ENCODE data around the gene BAZ2B. TPM values are rescaled to one million over a fixed set of nuclear protein-coding genes. Genes with fewer than 3 reads are reported as not detected.

The BAZ2B gene
- total and polyA plus RNA-seq, 4 experiments from 2014 or later, result 4.3 to 35.6 (median 25.9) TPM

GRCh38 chr2:159396799-159397198 is 219.5 kb downstream of the BAZ2B start:
- ChIA-PET POLR2A (ENCODE audit: partially characterized antibody) (no interaction called here), CTCF (ENCODE audit: partially characterized antibody) (no interaction called here)
- H3K36me3 ChIP-seq (ENCODE audit: insufficient read depth, low read length), result peaks cover 4% of the 10 kb centered on the region
- H3K36me3 Mint-ChIP-seq, result peaks cover 26 to 46% of the 10 kb centered on the region in 2 donors
- H3K4me3 Mint-ChIP-seq, result no peak overlapping the region
- H3K4me1 ChIP-seq (ENCODE audit: insufficient read depth, low read length), result no peaks in the 10 kb centered on the region
- no peaks in the 10 kb centered on the region for H3K9me3 ChIP-seq (ENCODE audit: control insufficient read depth in 1 of 2, low read length in 2 of 2)
- H3K27ac ChIP-seq (ENCODE audit: low read depth, low read length), result no peak overlapping the region
- no peak for DNase-seq
- no peaks in the 10 kb centered on the region for H3K4me1 Mint-ChIP-seq
- H3K27me3 Mint-ChIP-seq, result no peaks in the 10 kb centered on the region
- no peak overlapping the region for H3K4me3 ChIP-seq (ENCODE audit: low read length in 2 of 2)
- no peak overlapping the region for H3K27ac Mint-ChIP-seq
- intact Hi-C loops (cut with micrococcal nuclease), result no loop called here
- H3K27me3 ChIP-seq (ENCODE audit: insufficient read depth, low read length), result no peaks in the 10 kb centered on the region
- H3K9me3 Mint-ChIP-seq, result no peaks in the 10 kb centered on the region

- no peak overlapping the region for H3K4me3 ChIP-seq (ENCODE audit: low read length in 2 of 2)
- Mint-ChIP-seq H3K9me3 (no peaks in the 10 kb centered on the region), H3K27ac (no peak overlapping the region), H3K4me3 (no peak overlapping the region), H3K36me3 (peaks cover 28 to 40% of the 10 kb centered on the region in 2 donors), H3K4me1 (peaks cover 0 to 3% (median 0%) of the 10 kb centered on the region in 4 donors), H3K27me3 (no peaks in the 10 kb centered on the region)
- intact Hi-C loops (cut with micrococcal nuclease), result no loop called here
- ChIA-PET POLR2A (ENCODE audit: partially characterized antibody) (no interaction called here), CTCF (ENCODE audit: partially characterized antibody) (no interaction called here)
- no peak overlapping the region for H3K27ac ChIP-seq (ENCODE audit: low read depth, low read length)
- H3K4me1 ChIP-seq (ENCODE audit: insufficient read depth, low read length), result no peaks in the 10 kb centered on the region
- no peaks in the 10 kb centered on the region for H3K27me3 ChIP-seq (ENCODE audit: insufficient read depth, low read length)
- H3K36me3 ChIP-seq (ENCODE audit: insufficient read depth, low read length), result no peaks in the 10 kb centered on the region
- DNase-seq, result no peak
- H3K9me3 ChIP-seq (ENCODE audit: control insufficient read depth in 1 of 2, low read length in 2 of 2), result no peaks in the 10 kb centered on the region
These were observed 233.8 kb downstream of the BAZ2B start for GRCh38 chr2:159382447-159383028.

- peaks cover 26 to 41% of the 10 kb centered on the region in 2 donors for H3K36me3 Mint-ChIP-seq
- no peaks in the 10 kb centered on the region for H3K9me3 ChIP-seq (ENCODE audit: control insufficient read depth in 1 of 2, low read length in 2 of 2)
- no peaks in the 10 kb centered on the region for H3K4me1 ChIP-seq (ENCODE audit: insufficient read depth, low read length)
- H3K4me3 Mint-ChIP-seq, result no peak overlapping the region
- no peaks in the 10 kb centered on the region for H3K36me3 ChIP-seq (ENCODE audit: insufficient read depth, low read length)
- H3K9me3 Mint-ChIP-seq, result no peaks in the 10 kb centered on the region
- H3K4me3 ChIP-seq (ENCODE audit: low read length in 2 of 2), result no peak overlapping the region
- no peak overlapping the region for H3K27ac Mint-ChIP-seq
- H3K27me3 Mint-ChIP-seq, result no peaks in the 10 kb centered on the region
- intact Hi-C loops (cut with micrococcal nuclease), result no loop called here
- H3K27me3 ChIP-seq (ENCODE audit: insufficient read depth, low read length), result no peaks in the 10 kb centered on the region
- ChIA-PET CTCF (ENCODE audit: partially characterized antibody) (no interaction called here), POLR2A (ENCODE audit: partially characterized antibody) (no interaction called here)
- DNase-seq, result no peak
- no peak overlapping the region for H3K27ac ChIP-seq (ENCODE audit: low read depth, low read length)
- peaks cover 0 to 3% (median 0%) of the 10 kb centered on the region in 4 donors for H3K4me1 Mint-ChIP-seq
These were observed 234.8 kb downstream of the BAZ2B start for GRCh38 chr2:159381574-159381973.

- intact Hi-C loops (cut with micrococcal nuclease), result no loop called here
These were observed 235.6 kb downstream of the BAZ2B start for GRCh38 chr2:159380685-159381239.

GRCh38 chr2:159379181-159379580 is 237.2 kb downstream of the BAZ2B start:
- Mint-ChIP-seq H3K9me3 (no peaks in the 10 kb centered on the region), H3K27me3 (no peaks in the 10 kb centered on the region), H3K4me3 (no peak overlapping the region), H3K27ac (no peak overlapping the region), H3K4me1 (peaks cover 0 to 3% (median 0%) of the 10 kb centered on the region in 4 donors), H3K36me3 (peaks cover 23 to 25% of the 10 kb centered on the region in 2 donors)
- no peaks in the 10 kb centered on the region for H3K4me1 ChIP-seq (ENCODE audit: insufficient read depth, low read length)
- ChIA-PET POLR2A (ENCODE audit: partially characterized antibody) (no interaction called here), CTCF (ENCODE audit: partially characterized antibody) (interaction anchor here (0.8 kb wide), 1 partner anchor 8 kb away, joined by 3 read pairs; no protein-coding TSS in a partner anchor)
- intact Hi-C loops (cut with micrococcal nuclease), result no loop called here
- H3K27ac ChIP-seq (ENCODE audit: low read depth, low read length), result no peak overlapping the region
- no peak overlapping the region for H3K4me3 ChIP-seq (ENCODE audit: low read length in 2 of 2)
- H3K36me3 ChIP-seq (ENCODE audit: insufficient read depth, low read length), result no peaks in the 10 kb centered on the region
- no peaks in the 10 kb centered on the region for H3K27me3 ChIP-seq (ENCODE audit: insufficient read depth, low read length)
- DNase-seq, result no peak
- no peaks in the 10 kb centered on the region for H3K9me3 ChIP-seq (ENCODE audit: control insufficient read depth in 1 of 2, low read length in 2 of 2)

More at GRCh38 chr2:159380685-159381239, 235.6 kb downstream of the BAZ2B start:
- Mint-ChIP-seq H3K9me3 (no peaks in the 10 kb centered on the region), H3K27ac (no peak overlapping the region), H3K4me3 (no peak overlapping the region), H3K36me3 (peaks cover 20 to 33% of the 10 kb centered on the region in 2 donors), H3K4me1 (peaks cover 0 to 3% (median 0%) of the 10 kb centered on the region in 4 donors), H3K27me3 (no peaks in the 10 kb centered on the region)
- Histone ChIP-seq H3K27me3 (ENCODE audit: insufficient read depth, low read length) (no peaks in the 10 kb centered on the region), H3K27ac (ENCODE audit: low read depth, low read length) (no peak overlapping the region), H3K4me3 (ENCODE audit: low read length in 2 of 2) (no peak overlapping the region), H3K36me3 (ENCODE audit: insufficient read depth, low read length) (no peaks in the 10 kb centered on the region), H3K9me3 (ENCODE audit: control insufficient read depth in 1 of 2, low read length in 2 of 2) (no peaks in the 10 kb centered on the region), H3K4me1 (ENCODE audit: insufficient read depth, low read length) (no peaks in the 10 kb centered on the region)
- no peak for DNase-seq
- POLR2A ChIA-PET (ENCODE audit: partially characterized antibody), result no interaction called here
- CTCF ChIA-PET (ENCODE audit: partially characterized antibody), result no interaction called here

GRCh38 chr2:159375241-159375640 is 241.1 kb downstream of the BAZ2B start:
- Histone ChIP-seq H3K4me1 (ENCODE audit: insufficient read depth, low read length) (no peaks in the 10 kb centered on the region), H3K27me3 (ENCODE audit: insufficient read depth, low read length) (no peaks in the 10 kb centered on the region), H3K9me3 (ENCODE audit: control insufficient read depth in 1 of 2, low read length in 2 of 2) (no peaks in the 10 kb centered on the region), H3K4me3 (ENCODE audit: low read length in 2 of 2) (no peak overlapping the region), H3K36me3 (ENCODE audit: insufficient read depth, low read length) (no peaks in the 10 kb centered on the region), H3K27ac (ENCODE audit: low read depth, low read length) (no peak overlapping the region)
- no peak overlapping the region for H3K4me3 Mint-ChIP-seq
- H3K27me3 Mint-ChIP-seq, result no peaks in the 10 kb centered on the region
- CTCF ChIA-PET (ENCODE audit: partially characterized antibody), result interaction anchor here (1.0 kb wide), 2 partner anchors 8 to 256 kb away, joined by 3 read pairs; no protein-coding TSS in a partner anchor
- peaks cover 30 to 33% of the 10 kb centered on the region in 2 donors for H3K36me3 Mint-ChIP-seq
- DNase-seq, result no peak
- no peak overlapping the region for H3K27ac Mint-ChIP-seq
- POLR2A ChIA-PET (ENCODE audit: partially characterized antibody), result no interaction called here
- no peaks in the 10 kb centered on the region for H3K4me1 Mint-ChIP-seq
- H3K9me3 Mint-ChIP-seq, result peaks cover 0 to 2% (median 0%) of the 10 kb centered on the region in 8 donors
- intact Hi-C loops (cut with micrococcal nuclease), result no loop called here

GRCh38 chr2:159371506-159371905 is 244.8 kb downstream of the BAZ2B start:
- Histone ChIP-seq H3K36me3 (ENCODE audit: insufficient read depth, low read length) (no peaks in the 10 kb centered on the region), H3K9me3 (ENCODE audit: control insufficient read depth in 1 of 2, low read length in 2 of 2) (no peaks in the 10 kb centered on the region), H3K27ac (ENCODE audit: low read depth, low read length) (no peak overlapping the region), H3K27me3 (ENCODE audit: insufficient read depth, low read length) (no peaks in the 10 kb centered on the region), H3K4me3 (ENCODE audit: low read length in 2 of 2) (no peak overlapping the region), H3K4me1 (ENCODE audit: insufficient read depth, low read length) (no peaks in the 10 kb centered on the region)
- no peak overlapping the region for H3K4me3 Mint-ChIP-seq
- intact Hi-C loops (cut with micrococcal nuclease), result no loop called here
- no peak overlapping the region for H3K27ac Mint-ChIP-seq
- peaks cover 0 to 2% (median 0%) of the 10 kb centered on the region in 8 donors for H3K9me3 Mint-ChIP-seq
- H3K4me1 Mint-ChIP-seq, result no peaks in the 10 kb centered on the region
- H3K36me3 Mint-ChIP-seq, result peaks cover 41 to 48% of the 10 kb centered on the region in 2 donors
- POLR2A ChIA-PET (ENCODE audit: partially characterized antibody), result no interaction called here
- DNase-seq, result no peak
- CTCF ChIA-PET (ENCODE audit: partially characterized antibody), result interaction anchor here (0.8 kb wide), 1 partner anchor 8 kb away, joined by 3 read pairs; no protein-coding TSS in a partner anchor
- no peaks in the 10 kb centered on the region for H3K27me3 Mint-ChIP-seq
